TTC549 (cell line): ENCODE data around the gene CTNNAL1.
"Not testable (repeated sequence)": the region's sequence is repeated elsewhere in the genome, so short reads cannot be mapped to it uniquely, and the experiment has no call there.

Experiments
- FAIRE-seq: peaks from 2 replicates; lab custom pipeline; 2012; peaks lifted over from hg19 to GRCh38; lab: Jason Lieb, UNC

Gene CTNNAL1

GRCh38 chr9:108933231-108933717 is 80.0 kb downstream of the CTNNAL1 start:
- no peak for FAIRE-seq

- no peak for FAIRE-seq
Measured at GRCh38 chr9:108928386-108928785, 84.9 kb downstream of the CTNNAL1 start.

GRCh38 chr9:108924466-108924865 is 88.8 kb downstream of the CTNNAL1 start:
- no peak for FAIRE-seq

- no peak for FAIRE-seq
Measured at GRCh38 chr9:108921200-108921599, 92.1 kb downstream of the CTNNAL1 start.

- FAIRE-seq, result not testable (repeated sequence)
Measured at GRCh38 chr9:108920401-108920800, 92.9 kb downstream of the CTNNAL1 start.

- FAIRE-seq, result no peak
Measured at GRCh38 chr9:108919517-108919916, 93.8 kb downstream of the CTNNAL1 start.

GRCh38 chr9:108913391-108913790 is 99.9 kb downstream of the CTNNAL1 start:
- FAIRE-seq, result no peak

- no peak for FAIRE-seq
Measured at GRCh38 chr9:108911820-108912219, 101.5 kb downstream of the CTNNAL1 start.

- FAIRE-seq, result no peak
Measured at GRCh38 chr9:108910914-108911313, 102.4 kb downstream of the CTNNAL1 start.

- FAIRE-seq, result no peak
Measured at GRCh38 chr9:108910402-108910801, 102.9 kb downstream of the CTNNAL1 start.

GRCh38 chr9:108905494-108905893 is 107.8 kb downstream of the CTNNAL1 start:
- FAIRE-seq, result no peak

GRCh38 chr9:108904161-108904560 is 109.1 kb downstream of the CTNNAL1 start:
- FAIRE-seq, result no peak

- FAIRE-seq, result no peak
Measured at GRCh38 chr9:108903420-108904103, 109.7 kb downstream of the CTNNAL1 start.

GRCh38 chr9:108900176-108900575 is 113.1 kb downstream of the CTNNAL1 start:
- no peak for FAIRE-seq

GRCh38 chr9:108899023-108899695 is 114.1 kb downstream of the CTNNAL1 start:
- not testable (repeated sequence) for FAIRE-seq

- FAIRE-seq, result no peak
Measured at GRCh38 chr9:108897324-108898096, 115.8 kb downstream of the CTNNAL1 start.

- FAIRE-seq, result no peak
Measured at GRCh38 chr9:108894225-108894997, 118.9 kb downstream of the CTNNAL1 start.
